NCI-H774 (cell line): ENCODE measurements around the gene CDH23.

Experiments used
- DNase-seq: peaks from one replicate; lab custom pipeline; 2025; lab: John Stamatoyannopoulos, UW

CDH23 gene

DNA sequence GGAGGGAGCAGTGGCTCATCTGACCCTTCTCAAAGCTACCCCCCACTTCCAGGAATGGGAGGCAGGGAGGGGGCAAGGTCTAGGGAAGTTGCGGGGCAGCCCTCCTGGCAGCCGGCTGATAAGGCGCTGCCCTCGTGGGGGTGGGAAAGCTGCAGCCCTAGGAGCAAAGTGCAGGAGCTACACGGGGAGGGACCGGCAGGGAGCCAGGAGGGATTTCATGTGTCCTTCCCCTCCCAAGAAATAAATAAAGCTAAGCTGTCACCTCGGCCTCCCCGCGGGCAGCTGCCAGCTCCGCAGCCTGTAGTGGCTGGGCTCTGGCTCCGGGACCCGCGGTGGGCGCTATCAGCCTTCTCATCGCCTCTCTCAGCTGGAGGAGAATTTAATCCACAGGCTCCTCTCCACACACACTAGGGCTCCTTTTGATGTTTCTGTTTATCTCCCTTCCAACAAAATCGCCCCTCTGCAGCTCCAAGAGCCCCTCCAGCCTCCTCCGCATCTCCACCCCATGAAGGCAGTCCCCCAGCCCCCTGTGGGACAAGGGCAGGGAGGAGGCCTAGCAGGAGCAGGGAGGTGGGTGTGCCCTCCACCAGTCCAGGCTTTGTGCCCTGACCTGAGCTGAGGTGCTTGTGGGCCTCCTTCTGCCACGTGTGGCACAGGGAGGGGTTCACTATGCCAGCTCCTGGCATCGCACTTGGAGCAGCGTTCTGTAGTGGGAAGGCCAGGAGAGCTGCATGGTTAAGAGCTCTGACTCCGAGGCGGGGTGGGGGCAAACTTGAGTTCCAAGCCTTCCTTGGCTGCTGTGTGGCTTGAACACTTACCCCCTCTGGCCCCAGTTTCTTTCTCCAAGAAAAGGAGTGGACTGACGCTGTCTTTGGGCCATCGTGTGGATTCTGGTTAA is 242.4 kb downstream of the CDH23 start:
- no peak for DNase-seq

DNA sequence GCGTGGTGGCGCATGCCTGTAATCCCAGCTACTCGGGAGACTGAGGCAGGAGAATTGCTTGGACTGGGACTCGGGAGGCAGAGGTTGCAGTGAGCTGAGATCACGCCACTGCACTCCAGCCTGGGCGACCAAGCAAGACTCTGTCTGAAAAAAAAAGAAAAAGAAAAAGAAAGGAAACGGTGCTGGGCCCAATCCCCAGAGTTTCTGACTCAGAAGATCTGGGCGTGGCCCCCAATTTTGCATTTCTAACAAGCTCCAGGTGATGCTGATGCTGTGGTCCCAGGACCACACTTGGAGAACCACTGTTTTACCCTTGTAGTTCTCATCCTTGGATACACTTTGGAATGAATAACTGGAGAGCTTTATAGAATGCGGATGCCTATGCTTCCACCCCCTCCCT is 243.9 kb downstream of the CDH23 start:
- DNase-seq: no peak

DNA sequence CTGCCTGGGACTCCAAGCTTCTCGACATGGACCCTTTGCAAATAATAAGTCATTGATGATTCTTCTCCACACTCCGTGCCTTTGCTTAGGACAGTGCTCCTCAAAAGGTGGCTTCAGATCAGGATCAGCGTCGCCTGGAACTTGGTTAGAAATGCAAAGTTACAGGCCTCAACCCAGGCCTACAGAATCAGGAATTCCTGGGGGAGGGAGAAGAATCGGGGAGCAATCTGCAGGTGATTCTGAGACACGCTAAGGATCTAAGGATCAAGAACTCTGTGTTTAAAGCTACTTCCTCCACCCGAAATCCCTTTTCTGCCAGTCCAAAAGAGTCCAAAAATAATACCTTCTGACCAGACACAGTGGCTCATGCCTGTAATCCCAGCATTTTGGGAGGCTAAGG is 244.7 kb downstream of the CDH23 start:
- DNase-seq: no peak

DNA sequence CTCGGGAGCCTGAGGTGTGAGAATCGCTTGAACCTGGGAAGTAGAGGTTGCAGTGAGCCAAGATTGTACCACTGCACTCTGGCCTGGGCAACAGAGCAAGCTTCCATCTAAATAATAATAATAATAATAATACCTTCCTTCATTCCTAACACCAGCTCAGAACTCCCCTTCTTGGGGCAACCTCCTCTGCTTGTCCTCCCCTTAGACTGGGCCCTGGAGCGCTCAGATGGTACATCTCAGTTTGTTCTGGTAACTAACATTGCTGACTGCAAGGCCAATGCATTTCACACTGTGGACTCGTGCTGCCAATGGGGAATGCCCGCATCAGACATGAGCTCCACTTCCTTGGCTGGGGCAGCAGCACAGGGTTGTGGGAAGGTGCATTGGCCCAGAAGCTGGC is 245.3 kb downstream of the CDH23 start:
- DNase-seq: no peak

DNA sequence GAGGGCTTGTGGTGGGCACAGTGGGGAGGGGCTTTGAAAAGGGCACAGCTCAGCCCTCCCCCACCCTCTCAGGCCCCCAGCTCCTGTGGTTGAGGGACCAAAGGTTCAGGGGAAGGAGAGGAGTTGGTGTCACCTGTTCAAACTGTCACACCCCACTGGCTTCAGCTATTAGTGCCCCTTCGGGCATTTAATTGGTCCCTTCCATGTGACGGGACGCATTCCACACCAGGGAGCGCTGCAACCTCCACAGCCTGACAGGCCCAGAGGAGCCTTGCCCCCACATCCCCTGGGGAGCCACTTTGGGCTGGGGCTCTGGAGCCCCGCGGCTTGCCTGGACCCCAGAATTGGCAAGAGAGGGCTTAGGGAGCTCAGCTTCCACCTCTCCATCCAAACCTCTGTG is 247.2 kb downstream of the CDH23 start:
- no peak for DNase-seq

DNA sequence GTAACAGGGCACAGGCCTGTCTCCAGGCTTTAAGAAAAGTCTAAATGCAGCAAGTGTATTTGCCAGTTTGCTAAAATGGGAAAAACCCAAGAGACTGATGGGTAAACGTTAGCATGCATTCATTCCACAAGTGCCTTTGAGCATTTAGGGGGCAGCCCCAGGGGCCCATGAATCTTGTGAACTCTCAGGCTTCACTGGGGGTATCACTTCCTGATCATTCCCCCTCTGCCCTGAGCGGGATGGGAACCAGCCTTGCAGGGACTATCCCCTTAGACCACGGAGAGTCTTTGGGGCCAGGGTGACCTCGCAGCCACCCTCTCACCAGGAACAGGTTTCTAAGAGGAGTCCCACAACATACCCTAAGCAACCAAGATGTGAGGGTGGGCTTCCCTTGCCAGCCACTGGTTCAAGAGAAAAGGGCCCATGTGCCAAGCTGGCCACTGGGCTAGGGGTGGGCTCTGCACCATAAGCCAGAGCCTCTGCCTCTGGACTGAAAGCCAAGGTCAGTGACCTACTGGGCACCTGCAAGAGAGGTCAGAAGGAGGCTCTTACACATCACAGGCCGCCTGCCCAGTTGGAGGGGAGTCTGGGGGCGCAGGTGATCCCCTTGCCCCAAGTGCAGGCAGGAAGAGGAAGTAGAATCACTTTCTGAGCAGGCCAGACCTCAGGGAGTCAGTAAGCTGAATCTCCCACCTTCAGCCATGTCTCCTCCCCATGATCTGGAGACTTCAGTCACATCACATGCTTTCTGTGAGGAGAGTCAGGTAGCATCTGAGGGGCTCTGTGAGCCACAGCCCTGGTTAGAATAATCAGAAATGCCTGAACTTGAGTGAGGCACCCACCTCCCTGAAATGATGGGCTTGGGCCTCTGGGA is 247.8 kb downstream of the CDH23 start:
- DNase-seq: no peak

DNA sequence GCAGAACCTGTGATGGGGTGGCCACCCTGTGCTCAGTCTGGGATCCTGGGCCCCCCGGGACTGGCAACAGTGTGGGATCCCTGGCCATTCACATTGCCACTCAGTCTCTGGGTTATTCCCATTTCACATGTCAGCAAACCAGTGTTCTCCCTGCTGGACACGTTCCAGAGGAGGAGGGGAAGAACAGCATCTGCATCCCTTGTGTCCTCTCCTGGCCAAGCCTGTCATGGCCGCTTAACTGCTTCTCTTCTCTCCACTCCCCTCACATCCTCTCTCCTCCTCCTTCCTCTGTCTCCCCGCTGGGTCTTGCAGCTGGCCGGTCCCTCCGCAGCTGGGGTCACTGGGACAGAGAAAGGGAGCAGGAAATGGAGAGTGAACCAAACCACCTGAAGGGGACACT is 248.5 kb downstream of the CDH23 start:
- no peak for DNase-seq

DNA sequence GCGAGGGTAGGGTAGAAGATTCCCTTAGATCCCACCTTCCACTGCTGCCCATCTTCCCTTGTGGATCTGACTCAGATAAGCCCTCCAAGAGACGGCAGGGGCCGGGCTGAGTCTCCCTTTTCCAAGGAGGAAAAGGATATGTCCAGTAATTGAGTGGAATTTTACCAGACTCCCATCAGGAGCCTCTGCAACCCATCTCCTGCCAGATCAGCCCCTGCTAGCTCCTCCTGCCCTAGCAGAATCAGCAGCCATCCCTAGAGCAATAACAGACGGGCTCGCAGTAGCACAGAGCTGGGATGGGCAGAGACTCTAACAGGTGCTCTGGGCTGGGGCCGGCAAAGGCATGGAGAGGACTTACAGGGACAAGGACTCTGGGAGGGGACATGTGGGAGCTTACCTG is 249.3 kb downstream of the CDH23 start:
- DNase-seq: no peak

DNA sequence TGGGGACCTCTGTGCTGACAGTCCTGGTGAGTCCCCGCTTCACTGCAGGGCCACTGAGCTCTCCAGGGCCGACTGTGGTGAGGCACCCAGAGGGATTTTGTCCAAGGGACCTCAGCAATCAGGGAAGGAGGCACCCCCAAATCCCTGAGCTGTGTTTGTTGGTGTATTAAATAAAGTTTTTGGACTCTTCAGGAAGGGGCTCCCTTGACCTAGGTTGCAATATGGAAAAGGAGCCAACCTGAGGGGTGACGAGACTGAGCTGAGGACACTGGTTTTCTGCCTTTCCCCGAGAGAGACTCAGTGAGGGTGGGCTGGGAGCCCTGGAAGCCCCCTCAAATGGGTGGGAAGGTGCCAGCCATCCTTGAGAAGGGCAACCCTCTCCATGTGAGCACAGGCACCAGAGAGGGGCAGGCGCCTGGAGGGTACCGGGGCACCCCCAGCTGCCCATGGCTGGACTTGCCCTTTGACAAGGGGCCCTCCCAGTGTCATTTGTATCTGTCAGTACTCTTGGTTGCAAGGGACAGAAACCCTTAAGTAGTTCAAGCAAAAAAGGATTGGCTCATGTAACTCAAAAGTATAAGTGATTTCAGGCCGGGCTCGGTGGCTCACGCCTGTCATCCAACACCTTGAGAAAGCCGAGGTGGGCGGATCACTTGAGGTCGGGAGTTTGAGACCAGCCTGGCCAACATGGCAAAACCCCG is 250.0 kb downstream of the CDH23 start:
- DNase-seq: no peak

DNA sequence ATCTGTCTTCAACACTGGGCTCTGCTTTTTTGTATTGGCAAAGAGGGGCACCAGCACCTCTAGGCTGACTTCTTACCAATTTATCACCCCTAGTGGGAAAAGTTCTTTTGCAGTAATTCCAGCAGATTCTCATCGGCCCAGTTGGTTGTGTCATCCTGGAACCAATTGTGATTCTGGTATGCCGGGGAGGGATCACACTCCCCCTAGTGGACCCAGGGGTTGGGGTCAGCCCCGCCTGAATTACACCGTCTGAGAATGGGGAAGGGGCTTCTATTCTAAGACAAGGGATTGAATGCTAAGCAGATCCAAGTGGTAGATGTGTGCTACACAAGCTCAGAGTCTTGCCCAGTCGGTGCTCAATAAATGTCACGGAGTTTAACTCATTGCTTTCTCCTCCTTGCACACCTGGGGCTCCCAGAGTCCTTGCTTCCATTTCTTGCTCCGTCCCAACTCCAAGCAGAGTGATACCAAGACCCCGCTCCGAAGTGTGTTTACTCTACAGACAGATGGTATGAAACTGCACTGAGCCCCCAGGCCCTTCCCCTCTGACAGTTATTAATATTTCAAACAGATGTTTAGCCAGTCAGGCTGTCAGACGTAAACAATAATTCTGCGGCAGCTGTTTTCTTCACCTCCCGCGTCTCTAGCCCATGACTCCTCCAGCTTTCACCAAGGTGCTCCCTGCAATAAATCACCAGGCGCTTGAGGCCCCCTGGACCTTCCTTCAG is 251.0 kb downstream of the CDH23 start:
- DNase-seq: no peak

DNA sequence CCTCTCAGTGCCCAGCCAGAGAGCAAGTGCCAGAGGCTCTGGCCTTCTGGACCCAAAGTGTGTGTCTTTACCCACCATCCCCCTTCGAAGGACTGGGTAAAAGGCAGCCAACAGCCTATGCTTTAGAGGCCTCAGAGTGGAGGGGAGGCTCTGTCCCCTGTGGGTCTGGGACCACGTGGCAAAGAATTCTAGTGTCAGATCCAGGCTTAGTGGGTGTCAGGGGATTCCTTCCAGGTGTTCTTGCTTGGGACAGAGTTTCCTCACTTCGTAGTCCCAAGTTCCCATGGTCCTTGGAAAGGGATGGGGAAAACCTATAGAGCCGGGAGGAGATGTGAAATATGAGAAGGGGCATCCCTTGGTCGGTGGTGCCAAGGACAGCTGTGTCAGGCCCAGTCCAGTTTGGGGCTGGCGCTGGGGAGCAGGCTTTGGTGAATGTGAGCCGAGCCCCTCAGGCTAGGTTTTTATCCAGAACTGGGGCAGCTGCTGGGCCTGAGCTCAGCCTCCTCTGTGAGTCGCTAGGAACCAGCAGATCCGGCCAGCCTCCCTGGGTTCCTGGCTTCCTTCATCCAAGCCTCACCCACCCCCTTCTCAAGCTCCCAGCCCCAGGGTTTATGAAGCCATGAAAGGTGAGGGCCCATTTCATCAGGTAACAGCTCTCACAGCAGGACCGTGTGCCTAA is 251.7 kb downstream of the CDH23 start:
- no peak for DNase-seq

DNA sequence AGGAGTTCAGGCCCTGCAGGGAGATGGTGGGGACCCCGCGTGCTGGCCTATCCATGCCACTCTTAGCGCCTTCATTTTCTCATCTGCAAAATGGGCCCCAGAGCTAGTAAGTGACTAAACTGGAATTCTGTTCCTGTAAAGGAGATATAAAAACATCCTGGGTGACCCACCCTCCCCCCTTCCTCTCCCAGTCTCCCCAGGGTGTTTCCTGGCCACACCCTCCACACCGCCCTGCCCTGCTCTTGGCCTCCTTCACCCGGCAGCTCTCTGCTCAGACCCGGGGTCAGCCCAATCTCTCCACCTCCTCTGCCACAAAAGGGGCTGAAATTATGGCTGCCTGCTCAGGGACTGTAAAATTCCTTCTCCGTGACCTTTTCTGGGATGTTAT is 252.2 kb downstream of the CDH23 start:
- no peak for DNase-seq

DNA sequence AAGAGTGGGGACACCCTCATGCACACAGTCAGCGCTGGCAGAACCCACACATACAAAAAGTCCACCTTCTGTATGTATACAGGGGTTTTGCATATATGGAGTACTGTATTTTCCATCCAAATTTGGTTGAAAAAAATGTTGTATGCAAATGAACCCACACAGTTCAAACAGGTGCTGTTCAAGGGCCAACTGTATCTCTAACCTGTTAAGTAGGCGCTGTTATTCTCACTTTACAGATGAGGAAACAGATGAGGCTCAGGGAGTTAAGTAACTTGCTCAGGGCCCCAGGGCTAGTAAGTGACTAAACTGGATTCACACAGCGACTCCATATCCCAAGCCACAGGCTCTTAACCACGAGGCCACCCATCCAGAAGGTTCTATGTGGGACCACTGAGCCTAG is 252.9 kb downstream of the CDH23 start:
- DNase-seq: no peak

DNA sequence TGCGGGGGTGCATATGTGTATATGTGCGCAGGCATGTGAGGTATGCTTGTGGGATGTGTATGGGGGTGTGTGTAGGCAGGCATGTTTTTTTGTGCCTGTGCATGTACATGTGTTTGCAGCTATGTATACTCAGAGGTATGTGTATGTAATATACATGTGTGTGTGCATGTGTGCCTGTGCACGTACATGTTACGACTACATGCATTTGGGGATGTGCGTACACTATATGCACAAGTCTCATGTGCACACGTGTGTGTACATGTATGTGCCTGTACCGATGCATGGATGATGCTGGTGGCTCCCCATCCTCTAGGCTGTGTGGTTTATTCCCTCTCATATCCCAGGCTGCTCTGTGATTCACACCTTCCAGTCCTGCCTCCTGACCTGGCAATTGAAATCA is 253.7 kb downstream of the CDH23 start:
- no peak for DNase-seq

DNA sequence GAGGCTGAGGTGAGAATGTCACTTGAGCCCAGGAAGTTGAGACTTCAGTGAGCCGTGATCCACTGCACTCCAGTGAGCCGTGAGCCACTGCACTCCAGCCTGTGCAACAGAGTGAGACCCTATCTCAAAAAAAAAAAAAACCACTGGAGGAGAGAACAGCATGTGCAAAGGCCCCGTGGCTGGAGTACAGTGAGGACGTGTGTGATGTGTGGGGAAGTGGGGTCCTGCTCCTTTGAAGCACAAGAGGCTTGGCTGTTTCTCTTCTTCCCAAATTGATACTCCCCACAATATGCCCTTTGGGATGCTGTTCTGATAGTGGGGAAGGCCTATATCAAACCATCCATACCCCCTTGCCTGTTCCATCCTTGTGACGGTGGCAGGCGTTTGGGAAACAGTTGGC is 254.7 kb downstream of the CDH23 start:
- no peak for DNase-seq

DNA sequence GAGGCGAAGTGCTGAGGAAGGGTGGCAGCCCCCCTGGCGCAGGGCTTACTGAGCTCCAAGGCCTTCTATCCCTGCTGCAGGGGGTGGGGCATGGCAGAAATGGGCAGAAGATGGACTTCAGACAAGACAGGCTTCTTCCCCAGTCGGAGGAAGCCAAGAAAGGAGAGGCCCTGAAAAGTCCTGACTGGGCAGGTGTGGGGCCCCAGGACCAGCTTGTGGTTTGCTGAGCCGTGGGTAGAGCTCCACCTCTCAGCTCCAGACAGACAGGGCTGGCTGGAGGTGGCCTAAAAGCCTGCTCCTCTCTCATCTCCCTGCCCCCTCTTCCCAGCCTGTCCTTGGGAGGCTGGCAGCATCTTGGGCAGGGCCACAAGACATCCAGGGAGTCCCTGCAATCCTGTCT is 255.2 kb downstream of the CDH23 start:
- no peak for DNase-seq

DNA sequence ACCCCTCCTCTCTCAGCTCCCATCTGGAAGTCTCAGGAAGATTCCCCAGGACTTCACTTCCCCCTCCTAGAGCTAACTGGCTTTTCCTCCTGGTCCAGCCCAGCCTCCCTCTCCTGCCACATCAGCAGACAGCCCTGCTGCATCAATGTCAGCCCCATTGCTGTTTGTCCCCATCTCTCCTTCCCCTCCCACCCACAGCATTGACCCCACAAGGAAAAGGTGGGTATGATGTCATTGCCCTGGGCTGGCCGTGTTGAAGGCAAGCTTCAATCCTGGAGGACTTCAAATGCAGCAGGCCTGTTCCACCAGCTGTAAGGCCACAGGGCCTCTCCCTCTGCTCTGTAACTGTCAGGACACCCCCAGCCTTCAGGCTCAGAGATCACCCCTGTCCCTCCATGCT is 256.3 kb downstream of the CDH23 start:
- DNase-seq: no peak

DNA sequence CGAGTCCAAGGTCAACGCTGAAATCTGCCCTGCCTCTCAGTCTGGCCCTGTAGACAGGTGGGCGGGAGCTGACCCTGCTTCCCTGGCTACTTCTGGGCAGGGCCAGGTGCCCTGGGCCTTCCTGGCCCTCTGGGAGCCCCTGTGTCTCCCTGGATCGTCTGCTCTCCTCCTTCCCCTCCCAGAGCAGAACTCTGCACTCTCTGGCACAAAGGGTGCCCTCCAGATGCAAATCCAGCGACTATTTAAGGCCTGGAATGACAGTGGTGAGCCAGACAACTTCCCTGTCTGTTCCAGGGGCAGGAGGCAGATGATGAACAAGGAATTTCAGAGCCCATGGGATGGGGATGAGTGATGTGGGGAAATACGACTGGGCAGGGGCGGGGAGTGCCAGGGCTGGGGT is 259.5 kb downstream of the CDH23 start:
- no peak for DNase-seq

DNA sequence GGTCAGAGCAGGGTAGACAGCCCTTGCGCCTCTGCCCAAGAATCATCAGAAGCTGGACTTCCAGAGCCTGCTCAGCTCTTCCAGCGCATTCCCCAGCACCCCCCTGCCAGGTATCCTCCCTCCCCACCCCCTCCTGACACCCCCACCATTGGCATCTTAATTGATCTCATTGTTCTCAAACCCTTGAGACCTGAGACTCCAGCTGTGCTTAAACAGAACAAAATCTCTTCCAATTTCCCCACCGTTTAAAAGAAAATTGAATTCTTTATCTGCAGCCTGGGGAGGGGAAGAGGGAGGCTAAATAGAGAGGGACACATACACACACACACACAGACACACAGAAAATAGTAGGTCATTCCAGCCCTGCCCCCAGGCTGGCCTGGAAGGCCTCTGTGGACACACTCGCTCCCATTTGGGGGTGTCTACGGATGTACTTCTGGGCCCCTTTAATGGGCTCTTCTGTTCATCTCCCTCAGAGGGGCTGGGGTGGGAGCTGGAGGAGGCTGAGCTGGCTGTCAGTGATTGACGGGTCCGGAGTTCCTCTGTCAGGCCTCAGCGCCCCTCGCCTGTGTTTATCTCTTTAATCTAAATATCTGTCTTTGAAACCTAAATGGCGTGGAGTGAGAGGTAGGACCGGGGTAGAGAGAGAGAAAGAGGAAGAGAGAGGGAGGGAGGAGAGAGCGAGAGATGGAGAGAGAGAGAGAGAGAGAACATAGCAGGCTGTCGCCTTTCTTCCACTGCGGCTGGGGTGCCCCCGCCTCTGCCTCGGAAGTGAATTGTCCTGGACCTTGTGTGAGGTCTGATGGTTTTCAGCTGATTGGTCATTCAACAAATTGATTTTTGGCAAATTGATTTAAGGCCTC is 261.1 kb downstream of the CDH23 start:
- no peak for DNase-seq

DNA sequence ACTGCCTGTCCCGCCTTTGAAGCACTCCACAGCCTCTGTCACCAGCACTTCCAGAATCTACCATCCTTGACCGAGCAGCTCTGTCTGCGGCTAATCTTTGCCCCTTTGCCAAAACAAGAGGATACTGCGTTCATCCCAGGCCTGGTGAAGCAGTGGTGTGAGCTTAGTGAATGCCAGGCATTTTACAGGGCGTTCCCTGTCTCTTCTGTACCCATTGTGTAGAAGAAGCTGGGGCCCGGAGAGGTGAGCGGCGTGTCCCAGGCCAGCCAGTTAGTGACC is 261.7 kb downstream of the CDH23 start:
- DNase-seq: no peak
